H1 (cell line): ENCODE results near the gene PTPRD. TPM values are rescaled to one million over a fixed set of nuclear protein-coding genes. Genes with fewer than 3 reads are reported as not detected.

ENCODE experiments used
- CTCF ChIA-PET: fragments of 300-600 bp; sonication (Branson Sonifier 250); formaldehyde crosslinking; loops from one replicate; lab custom pipeline; 2021; ENCODE audit not compliant: partially characterized antibody; lab: Charles Lee
- POLR2A ChIA-PET: fragments of 300-600 bp; sonication (Branson Sonifier 250); formaldehyde crosslinking; loops from one replicate; lab custom pipeline; 2021; ENCODE audit warnings: inconsistent platforms; ENCODE audit not compliant: partially characterized antibody; lab: Charles Lee
- DNase-seq, 2 experiments: peaks; one replicate each; pipeline versions ENCODE4 v3.0.0 to v3.0.0-alpha.2; 2010 to 2022; ENCODE audit warnings: low spot score in 2 of 2, low read depth in 1 of 2, mixed read lengths in 1 of 2
- FAIRE-seq: peaks from 2 replicates; lab custom pipeline; 2011; peaks lifted over from hg19 to GRCh38; lab: Jason Lieb, UNC
- H2AFZ ChIP-seq: 2 replicates; pipeline ENCODE4 v1.8.1; 2012; ENCODE audit warnings: low read length, inconsistent platforms
- H2AK5ac ChIP-seq: 2 replicates; pipeline ENCODE4 v1.6.1; 2013; ENCODE audit warnings: low read depth, low read length
- H2BK120ac ChIP-seq: replicated peaks from 2 replicates; pipeline ENCODE3; 2013; ENCODE audit warnings: low read depth, low read length, inconsistent platforms
- H2BK12ac ChIP-seq: 2 replicates; pipeline ENCODE4 v1.6.1; 2013; ENCODE audit warnings: low read depth, low read length
- H2BK15ac ChIP-seq: 2 replicates; pipeline ENCODE4 v1.6.1; 2013; ENCODE audit warnings: low read length
- H2BK20ac ChIP-seq: 2 replicates; pipeline ENCODE4 v1.6.1; 2013; ENCODE audit warnings: low read length
- H2BK5ac ChIP-seq: 2 replicates; pipeline ENCODE4 v1.6.1; 2013; ENCODE audit warnings: low read depth, low read length
- H3K14ac ChIP-seq: 2 replicates; pipeline ENCODE4 v1.6.1; 2013; ENCODE audit warnings: inconsistent platforms; ENCODE audit not compliant: insufficient read length
- H3K18ac ChIP-seq: 2 replicates; pipeline ENCODE4 v1.6.1; 2013; ENCODE audit warnings: low read length; ENCODE audit errors: extremely low read depth
- H3K23ac ChIP-seq: 2 replicates; pipeline ENCODE4 v1.6.1; 2013; ENCODE audit warnings: inconsistent platforms; ENCODE audit not compliant: insufficient read length
- H3K23me2 ChIP-seq: 2 replicates; pipeline ENCODE4 v1.6.1; 2013; ENCODE audit warnings: low read depth, low read length
- H3K27ac ChIP-seq: 2 replicates; pipeline ENCODE4 v1.6.1; 2011; ENCODE audit warnings: low read depth, low read length, inconsistent platforms
- H3K27me3 ChIP-seq, 4 experiments: replicated peaks in 1 of 4; 1 replicate in 1 of 4; 2 replicates in 3 of 4; pipeline versions ENCODE4 v1.6.1 to v1.8.1; 2011 to 2013; ENCODE audit warnings: low read length in 3 of 4, mild to moderate bottlenecking in 3 of 4, inconsistent platforms in 2 of 4, mixed read lengths in 2 of 4, moderate library complexity in 1 of 4; ENCODE audit not compliant: control insufficient read depth in 3 of 4, insufficient read depth in 3 of 4; ENCODE audit errors: extremely low read depth in 1 of 4
- H3K36me3 ChIP-seq, 4 experiments: 2 replicates each; pipeline versions ENCODE4 v1.6.1 to v1.8.1; 2011 to 2013; ENCODE audit warnings: mild to moderate bottlenecking in 4 of 4, low read length in 3 of 4, moderate library complexity in 2 of 4, control low read depth in 1 of 4, inconsistent platforms in 1 of 4; ENCODE audit not compliant: insufficient read depth in 4 of 4, control insufficient read depth in 2 of 4
- H3K4ac ChIP-seq: replicated peaks from 2 replicates; pipeline ENCODE3; 2013; ENCODE audit warnings: low read length, low read depth, mixed read lengths, inconsistent platforms; ENCODE audit not compliant: insufficient read length
- H3K4me1 ChIP-seq, 4 experiments: replicated peaks in 1 of 4; 1 replicate in 1 of 4; 2 replicates in 3 of 4; pipeline versions ENCODE4 v1.6.1 to v1.8.1; 2011 to 2013; ENCODE audit warnings: low read length in 3 of 4, inconsistent platforms in 2 of 4, mixed read lengths in 1 of 4; ENCODE audit not compliant: insufficient read depth in 4 of 4, control insufficient read depth in 3 of 4
- H3K4me2 ChIP-seq, 2 experiments: 2 replicates each; pipeline versions ENCODE4 v1.6.1 to v1.8.1; 2011 to 2013; ENCODE audit warnings: low read depth in 2 of 2, low read length in 2 of 2, control low read depth in 1 of 2, inconsistent platforms in 1 of 2, mild to moderate bottlenecking in 1 of 2; ENCODE audit not compliant: insufficient read depth in 1 of 2
- H3K4me3 ChIP-seq, 4 experiments: fragments of 200-600, 300-600 bp in 1 of 4; sonication (generic), shearing (Covaris generic), sonication (Bioruptor Twin) in 1 of 4; 2 replicates each; pipeline versions ENCODE4 v1.5.1 to v1.8.1; 2011 to 2016; ENCODE audit warnings: low read length in 4 of 4, low read depth in 3 of 4, control low read depth in 2 of 4, inconsistent platforms in 2 of 4, mild to moderate bottlenecking in 2 of 4, mixed read lengths in 1 of 4, moderate library complexity in 1 of 4; ENCODE audit not compliant: insufficient read depth in 2 of 4; ENCODE audit errors: extremely low read depth in 1 of 4
- H3K56ac ChIP-seq: replicated peaks from 2 replicates; pipeline ENCODE3; 2013; ENCODE audit warnings: low read depth, mild to moderate bottlenecking, mixed read lengths, low read length, inconsistent platforms; ENCODE audit not compliant: insufficient read length
- H3K79me1 ChIP-seq: 2 replicates; pipeline ENCODE4 v1.6.1; 2013; ENCODE audit warnings: low read depth, low read length, control low read depth
- H3K79me2 ChIP-seq, 2 experiments: 2 replicates each; pipeline versions ENCODE4 v1.6.1 to v1.8.1; 2012 to 2013; ENCODE audit warnings: low read length in 2 of 2, mild to moderate bottlenecking in 2 of 2, inconsistent platforms in 1 of 2; ENCODE audit not compliant: insufficient read depth in 2 of 2, control insufficient read depth in 1 of 2
- H3K9ac ChIP-seq, 4 experiments: replicated peaks in 1 of 4; 1 replicate in 1 of 4; 2 replicates in 3 of 4; pipeline versions ENCODE4 v1.6.1 to v1.8.1; 2011 to 2013; ENCODE audit warnings: low read depth in 3 of 4, low read length in 3 of 4, control low read depth in 2 of 4, mild to moderate bottlenecking in 2 of 4, moderate library complexity in 2 of 4, inconsistent platforms in 1 of 4; ENCODE audit errors: extremely low read depth in 1 of 4
- H3K9me3 ChIP-seq, 2 experiments: 2 replicates each; pipeline versions ENCODE4 v1.6.1 to v1.8.1; 2012 to 2013; ENCODE audit warnings: mild to moderate bottlenecking in 2 of 2, moderate library complexity in 2 of 2, control low read depth in 1 of 2, inconsistent platforms in 1 of 2, low read depth in 1 of 2, low read length in 1 of 2, mixed read lengths in 1 of 2; ENCODE audit not compliant: insufficient read depth in 2 of 2
- H4K20me1 ChIP-seq, 2 experiments: replicated peaks in 1 of 2; 2 replicates each; pipeline versions ENCODE3 to v1.8.1; 2011 to 2013; ENCODE audit warnings: inconsistent platforms in 2 of 2, low read length in 2 of 2, mild to moderate bottlenecking in 1 of 2; ENCODE audit not compliant: insufficient read depth in 2 of 2, control insufficient read depth in 1 of 2
- H4K5ac ChIP-seq: 2 replicates; pipeline ENCODE4 v1.6.1; 2013; ENCODE audit warnings: low read length, low read depth, mixed read lengths, inconsistent platforms; ENCODE audit not compliant: insufficient read length
- H4K8ac ChIP-seq: 2 replicates; pipeline ENCODE4 v1.8.0; 2013; ENCODE audit warnings: mild to moderate bottlenecking, moderate library complexity, low read length, inconsistent platforms; ENCODE audit not compliant: insufficient read depth; ENCODE audit errors: extremely low read depth
- H4K91ac ChIP-seq: replicated peaks from 2 replicates; pipeline ENCODE3; 2013; ENCODE audit warnings: low read length, mixed read lengths, inconsistent platforms; ENCODE audit not compliant: insufficient read length
- CREB1 ChIP-seq: IDR thresholded peaks from 2 replicates; pipeline ENCODE4 v1.6.1; 2012; ENCODE audit warnings: inconsistent platforms
- CTBP2 ChIP-seq: IDR thresholded peaks from 2 replicates; pipeline ENCODE4 v1.7.0; 2011; ENCODE audit warnings: borderline replicate concordance, mild to moderate bottlenecking, moderate library complexity, mixed read lengths, low read length; ENCODE audit not compliant: insufficient read depth, insufficient read length
- EP300 ChIP-seq, 2 experiments: IDR thresholded peaks; 1 replicate in 1 of 2; 2 replicates in 1 of 2; pipeline ENCODE4 v1.6.1; 2011 to 2012; ENCODE audit warnings: low read depth in 2 of 2, low read length in 2 of 2, mild to moderate bottlenecking in 2 of 2, borderline replicate concordance in 1 of 2, inconsistent platforms in 1 of 2, moderate library complexity in 1 of 2
- EZH2 ChIP-seq: fragments of 200-600 bp; sonication (generic); IDR thresholded peaks from 2 replicates; pipeline ENCODE4 v1.7.1; 2012; ENCODE audit warnings: low read depth, mild to moderate bottlenecking, moderate library complexity, low read length, inconsistent platforms; ENCODE audit not compliant: severe bottlenecking
- FOSL1 ChIP-seq: IDR thresholded peaks from 2 replicates; pipeline ENCODE4 v1.6.1; 2011; ENCODE audit warnings: mild to moderate bottlenecking, low read depth, low read length, moderate library complexity; ENCODE audit not compliant: insufficient read depth
- GTF2F1 ChIP-seq: IDR thresholded peaks from 2 replicates; pipeline ENCODE4 v1.6.1; 2012; ENCODE audit warnings: low read depth, low read length, improper control_type of control experiment, borderline replicate concordance
- JUN ChIP-seq: IDR thresholded peaks from 2 replicates; pipeline ENCODE4 v1.6.1; 2011; ENCODE audit warnings: low read depth, mild to moderate bottlenecking, improper control_type of control experiment, low read length
- MAX ChIP-seq: IDR thresholded peaks from 2 replicates; pipeline ENCODE4 v1.6.1; 2012; ENCODE audit warnings: inconsistent platforms
- RFX5 ChIP-seq: IDR thresholded peaks from 2 replicates; pipeline ENCODE4 v1.6.1; 2011; ENCODE audit warnings: low read depth, low read length, improper control_type of control experiment, borderline replicate concordance
- RNF2 ChIP-seq: fragments of 200-900, 300-1000 bp; sonication (generic); IDR thresholded peaks from 2 replicates; pipeline ENCODE4 v1.7.1; 2016; ENCODE audit warnings: borderline replicate concordance, low read depth, mild to moderate bottlenecking, antibody characterized with exemption, low read length; ENCODE audit not compliant: poor library complexity, severe bottlenecking; ENCODE audit errors: missing control alignments
- SAP30 ChIP-seq: fragments of 300-600 bp; sonication (generic); IDR thresholded peaks from 2 replicates; pipeline ENCODE4 v1.7.1; 2012; ENCODE audit warnings: low read length, moderate library complexity, mild to moderate bottlenecking, inconsistent platforms; ENCODE audit not compliant: insufficient read depth, insufficient replicate concordance
- SP1 ChIP-seq: IDR thresholded peaks from 2 replicates; pipeline ENCODE4 v1.6.1; 2011; ENCODE audit warnings: low read depth, low read length
- WGBS, 2 experiments: shearing (Covaris generic) in 1 of 2; methylation state at CpG; one replicate each; pipeline versions ENCODE4 v1.1.6 to v1.1.7; 2013 to 2015; ENCODE audit warnings: low lambda C conversion rate in 2 of 2, mixed read lengths in 2 of 2, inconsistent platforms in 1 of 2, low coverage in 1 of 2, missing lambda C conversion rate in 1 of 2; ENCODE audit not compliant: insufficient replicate concordance in 2 of 2, insufficient coverage in 1 of 2, insufficient read length in 1 of 2; ENCODE audit errors: extremely low coverage in 1 of 2, missing lambda C conversion rate in 1 of 2; 5-methylcytosine and 5-hydroxymethylcytosine counted together
- polyA plus RNA-seq, 7 experiments: library from polyadenylated mRNA; depleted of rRNA in 3 of 7; stranded (reverse) in 5 of 7; unstranded in 2 of 7; fragments of >200 nt in 5 of 7; fragments of 200-250 nt in 2 of 7; gene quantifications; 1 replicate in 5 of 7; 2 replicates in 1 of 7; 4 replicates in 1 of 7; pipeline versions ENCODE4 v1.2.1 to v1.2.3, GENCODE V29; 2011 to 2013; ENCODE audit warnings: missing spikeins in 2 of 7, mixed read lengths in 2 of 7
- total RNA-seq: library from RNA; stranded (reverse); fragmentation: NEBNext Ultra II Directional; extraction: Animal tissue kit (Norgen Biotek cat#: 25700); gene quantifications from 2 replicates; pipeline ENCODE4 v1.2.1, GENCODE V29; 2021

Gene PTPRD
- total and polyA plus RNA-seq, 2 of the 8 experiments (the other 6 are each of a cell fraction or from before 2014, with no cell fraction given) = 17.2 to 77.0 TPM

DNA sequence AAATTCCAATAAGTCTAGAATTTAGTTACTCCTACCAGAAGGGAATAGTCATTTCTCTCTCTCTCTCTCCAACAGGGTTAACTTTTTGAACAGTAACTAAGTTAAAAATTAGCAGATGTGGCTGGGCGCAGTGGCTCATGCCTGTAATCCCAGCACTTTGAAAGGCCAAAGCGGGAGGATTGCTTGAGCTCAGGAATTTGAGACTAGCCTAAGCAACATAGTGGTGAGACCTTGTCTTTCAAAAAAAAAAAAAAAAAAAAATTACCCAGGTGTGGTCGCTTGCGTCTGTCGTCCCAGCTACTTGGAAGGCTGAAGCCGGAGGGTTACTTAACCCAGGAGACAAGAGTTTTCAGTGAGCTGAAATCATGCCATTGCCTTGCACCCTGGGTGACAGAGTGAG is 639.7 kb downstream of the PTPRD start:
- no peak overlapping the region for H3K56ac ChIP-seq
- H4K20me1 ChIP-seq = no peaks in the 10 kb centered on the region
- no peak overlapping the region for H2BK15ac ChIP-seq
- no peak overlapping the region for H3K4ac ChIP-seq
- no peak overlapping the region; the same call in 1 of the 2 replicates for H2AFZ ChIP-seq
- ChIA-PET CTCF (interaction anchor here (0.6 to 1.0 kb wide), 5 partner anchors 11 to 394 kb away, joined by 3 to 5 read pairs (median 3); no protein-coding TSS in a partner anchor), POLR2A (no interaction called here)
- no peak overlapping the region for H2BK20ac ChIP-seq
- H2BK5ac ChIP-seq = no peak overlapping the region
- H2AK5ac ChIP-seq = no peak overlapping the region
- H2BK12ac ChIP-seq = no peak overlapping the region
- FAIRE-seq = no peak
- 93% methylated on average over 6 of the region's 6 CpGs; no CpG with 5 or more reads in 1 of the 2 experiments for WGBS, 2 experiments
- no peak overlapping the region for H3K14ac ChIP-seq
- H3K23me2 ChIP-seq = no peaks in the 10 kb centered on the region
- no peak overlapping the region for H3K4me3 ChIP-seq
- H4K91ac ChIP-seq = no peak overlapping the region
- H2BK120ac ChIP-seq = no peak overlapping the region
- H3K9me3 ChIP-seq = no peaks in the 10 kb centered on the region
- no peaks in the 10 kb centered on the region for H3K4me1 ChIP-seq
- no peaks in the 10 kb centered on the region for H3K79me1 ChIP-seq
- H3K36me3 ChIP-seq = no peaks in the 10 kb centered on the region
- H3K27me3 ChIP-seq = no peaks in the 10 kb centered on the region
- H3K79me2 ChIP-seq = no peaks in the 10 kb centered on the region
- no peak overlapping the region for H4K5ac ChIP-seq
- H4K8ac ChIP-seq = no peak overlapping the region
- no peak for DNase-seq
- no peak overlapping the region for H3K23ac ChIP-seq
- no peak overlapping the region for H3K9ac ChIP-seq
- no peak overlapping the region for H3K27ac ChIP-seq
- no peak overlapping the region for H3K4me2 ChIP-seq
- no peak for TF ChIP-seq FOSL1
- TF ChIP-seq CTBP2 = no peak
- no peak for TF ChIP-seq RFX5
- no peak for TF ChIP-seq SAP30
- no peak for TF ChIP-seq SP1
- TF ChIP-seq EP300 (IDR thresholded peaks at IDR 0.05; ENCODE audit: borderline replicate concordance in 1 of 2, low read depth in 2 of 2, low read length in 2 of 2) = no peak
- TF ChIP-seq RNF2 = no peak
- no peak for TF ChIP-seq CREB1
- TF ChIP-seq GTF2F1 = no peak
- no peak for TF ChIP-seq EZH2
- TF ChIP-seq JUN = no peak
- TF ChIP-seq MAX = no peak
- no peak overlapping the region for H3K18ac ChIP-seq
